IMR-90 (cell line): ENCODE data around the gene PCP4. TPM values are rescaled to one million over a fixed set of nuclear protein-coding genes. Genes with fewer than 3 reads are reported as not detected.

Experiments used
- ATAC-seq: fragments of 200-7000 bp; cut with Tn5 transposase; 2 replicates; pipeline ENCODE4 v1.9.1; 2020; ENCODE audit warnings: low read depth, mild to moderate bottlenecking, moderate library complexity
- BruUV-seq: library from RNA; stranded (reverse); fragments of 400-500 nt; replicated peaks from 2 replicates; lab custom pipeline; 2021; lab: Mats Ljungman, UMichigan
- CTCF ChIA-PET: fragments of 300-600 bp; formaldehyde crosslinking; extraction: SDS; loops from one replicate; lab custom pipeline; 2021; ENCODE audit warnings: antibody characterized with exemption; lab: Yijun Ruan, JAX
- POLR2A ChIA-PET: fragments of 300-600 bp; sonication (Branson Sonifier 250); formaldehyde crosslinking; loops from one replicate; lab custom pipeline; 2022; ENCODE audit warnings: antibody characterized with exemption; ENCODE audit not compliant: unreplicated experiment; lab: Charles Lee
- DNase-seq: peaks from one replicate; pipeline ENCODE4 v3.0.0; 2013
- H2AFZ ChIP-seq: replicated peaks from 2 replicates; pipeline ENCODE3; 2013; ENCODE audit warnings: low read length, mild to moderate bottlenecking; ENCODE audit not compliant: poor library complexity
- H2AK5ac ChIP-seq: 2 replicates; pipeline ENCODE4 v1.6.1; 2013; ENCODE audit warnings: low read depth, low read length, inconsistent platforms
- H2AK9ac ChIP-seq: replicated peaks from 2 replicates; pipeline ENCODE3; 2013; ENCODE audit warnings: mild to moderate bottlenecking, low read depth, low read length, moderate library complexity; ENCODE audit not compliant: poor library complexity
- H2BK120ac ChIP-seq: 2 replicates; pipeline ENCODE4 v1.6.1; 2013; ENCODE audit warnings: low read depth, low read length, inconsistent platforms
- H2BK15ac ChIP-seq: 3 replicates; pipeline ENCODE4 v1.6.1; 2013; ENCODE audit warnings: low read depth, low read length, inconsistent platforms
- H2BK20ac ChIP-seq: 2 replicates; pipeline ENCODE4 v1.6.1; 2013; ENCODE audit warnings: low read depth, mild to moderate bottlenecking, inconsistent platforms, low read length, moderate library complexity
- H2BK5ac ChIP-seq: 2 replicates; pipeline ENCODE4 v1.6.1; 2013; ENCODE audit warnings: mild to moderate bottlenecking, low read depth, low read length, inconsistent platforms; ENCODE audit not compliant: poor library complexity, severe bottlenecking
- H3K14ac ChIP-seq: replicated peaks from 2 replicates; pipeline ENCODE4 v1.6.1; 2013; ENCODE audit warnings: low read depth, low read length, inconsistent platforms
- H3K18ac ChIP-seq: 2 replicates; pipeline ENCODE4 v1.6.1; 2013; ENCODE audit warnings: low read depth, low read length, control low read depth
- H3K23ac ChIP-seq: 2 replicates; pipeline ENCODE4 v1.6.1; 2013; ENCODE audit warnings: low read depth, low read length, inconsistent platforms
- H3K27ac ChIP-seq: 2 replicates; pipeline ENCODE4 v1.5.1; 2013; ENCODE audit warnings: mild to moderate bottlenecking, control low read depth, low read length; ENCODE audit not compliant: insufficient read depth
- H3K27me3 ChIP-seq: 2 replicates; pipeline ENCODE4 v1.6.1; 2013; ENCODE audit warnings: low read length; ENCODE audit not compliant: control insufficient read depth, insufficient read depth
- H3K36me3 ChIP-seq: 2 replicates; pipeline ENCODE4 v1.6.1; 2013; ENCODE audit warnings: low read length, mixed read lengths; ENCODE audit not compliant: control insufficient read depth, insufficient read depth
- H3K4ac ChIP-seq: 2 replicates; pipeline ENCODE4 v1.6.1; 2013; ENCODE audit warnings: low read depth, low read length, inconsistent platforms
- H3K4me1 ChIP-seq: 2 replicates; pipeline ENCODE4 v1.6.1; 2013; ENCODE audit warnings: low read length, mixed read lengths; ENCODE audit not compliant: control insufficient read depth, insufficient read depth
- H3K4me2 ChIP-seq: 2 replicates; pipeline ENCODE4 v1.6.1; 2013; ENCODE audit warnings: low read depth, mild to moderate bottlenecking, control low read depth, low read length, moderate library complexity
- H3K4me3 ChIP-seq: 2 replicates; pipeline ENCODE4 v1.5.1; 2013; ENCODE audit warnings: low read depth, mild to moderate bottlenecking, control low read depth, low read length, moderate library complexity; ENCODE audit not compliant: insufficient read depth
- H3K56ac ChIP-seq: 2 replicates; pipeline ENCODE4 v1.6.1; 2013; ENCODE audit warnings: low read length, inconsistent platforms; ENCODE audit not compliant: insufficient read depth; ENCODE audit errors: extremely low read depth
- H3K79me1 ChIP-seq, 2 experiments: 2 replicates each; pipeline ENCODE4 v1.6.1; 2013; ENCODE audit warnings: low read length in 2 of 2, inconsistent platforms in 1 of 2, low read depth in 1 of 2
- H3K9ac ChIP-seq: 2 replicates; pipeline ENCODE4 v1.6.1; 2013; ENCODE audit warnings: low read depth, low read length, control low read depth
- H3K9me1 ChIP-seq: 2 replicates; pipeline ENCODE4 v1.6.1; 2013; ENCODE audit warnings: low read length, inconsistent platforms; ENCODE audit not compliant: insufficient read depth
- H3K9me3 ChIP-seq: 2 replicates; pipeline ENCODE4 v1.6.1; 2013; ENCODE audit warnings: low read length; ENCODE audit not compliant: control insufficient read depth, insufficient read depth
- H4K20me1 ChIP-seq: 2 replicates; pipeline ENCODE4 v1.6.1; 2013; ENCODE audit warnings: low read length, inconsistent platforms; ENCODE audit not compliant: insufficient read depth
- H4K5ac ChIP-seq: 2 replicates; pipeline ENCODE4 v1.6.1; 2013; ENCODE audit warnings: mild to moderate bottlenecking, low read depth, low read length, control low read depth
- H4K8ac ChIP-seq, 2 experiments: 2 replicates each; pipeline ENCODE4 v1.6.1; 2013; ENCODE audit warnings: low read depth in 2 of 2, low read length in 2 of 2, control low read depth in 1 of 2, inconsistent platforms in 1 of 2
- H4K91ac ChIP-seq: 2 replicates; pipeline ENCODE4 v1.6.1; 2013; ENCODE audit warnings: low read depth, low read length, inconsistent platforms; ENCODE audit not compliant: insufficient read depth
- BHLHE40 ChIP-seq: fragments of 150-350 bp; IDR thresholded peaks from 2 replicates; pipeline ENCODE4 v1.6.1; 2016; ENCODE audit warnings: mild to moderate bottlenecking, low read depth, low read length
- CEBPB ChIP-seq: IDR thresholded peaks from 2 replicates; pipeline ENCODE4 v1.6.1; 2012; ENCODE audit warnings: low read depth, low read length, improper control_type of control experiment
- CHD1 ChIP-seq: IDR thresholded peaks from 2 replicates; pipeline ENCODE4 v1.6.1; 2012; ENCODE audit warnings: low read depth, low read length, improper control_type of control experiment
- FOS ChIP-seq: fragments of 150-350 bp; IDR thresholded peaks from 2 replicates; pipeline ENCODE4 v1.6.1; 2016; ENCODE audit warnings: low read depth, low read length
- MAFK ChIP-seq: IDR thresholded peaks from 2 replicates; pipeline ENCODE4 v1.6.1; 2012; ENCODE audit warnings: low read depth, low read length, improper control_type of control experiment
- MAZ ChIP-seq: IDR thresholded peaks from 2 replicates; pipeline ENCODE4 v1.6.1; 2012; ENCODE audit warnings: low read depth, mild to moderate bottlenecking, low read length, improper control_type of control experiment, moderate library complexity, borderline replicate concordance
- MXI1 ChIP-seq: IDR thresholded peaks from 2 replicates; pipeline ENCODE4 v1.6.1; 2012; ENCODE audit warnings: low read depth, mild to moderate bottlenecking, low read length, moderate library complexity, borderline replicate concordance
- POLR2A ChIP-seq: IDR thresholded peaks from 2 replicates; pipeline ENCODE4 v1.6.1; 2012; ENCODE audit warnings: mild to moderate bottlenecking, low read depth, low read length
- RAD21 ChIP-seq: IDR thresholded peaks from 2 replicates; pipeline ENCODE4 v1.6.1; 2012; ENCODE audit warnings: low read length, improper control_type of control experiment
- RCOR1 ChIP-seq: IDR thresholded peaks from 2 replicates; pipeline ENCODE4 v1.6.1; 2012; ENCODE audit warnings: mild to moderate bottlenecking, low read length, improper control_type of control experiment; ENCODE audit not compliant: insufficient replicate concordance
- RFX5 ChIP-seq: IDR thresholded peaks from 2 replicates; pipeline ENCODE4 v1.8.0; 2012; ENCODE audit warnings: low read depth, mild to moderate bottlenecking, low read length, moderate library complexity
- SMC3 ChIP-seq: fragments of 150-350 bp; IDR thresholded peaks from 2 replicates; pipeline ENCODE4 v1.6.1; 2016; ENCODE audit warnings: low read depth, mild to moderate bottlenecking, antibody characterized with exemption, low read length, moderate library complexity
- WGBS, 2 experiments: methylation state at CpG; one replicate each; pipeline versions ENCODE4 v1.1.5 to v1.1.7; 2013; ENCODE audit warnings: missing lambda C conversion rate in 2 of 2; ENCODE audit not compliant: insufficient read length in 1 of 2; ENCODE audit errors: extremely low coverage in 2 of 2; 5-methylcytosine and 5-hydroxymethylcytosine counted together
- dilution Hi-C: fragments of 300-500 bp; cut with HindIII; formaldehyde crosslinking; loops from one replicate; pipeline ENCODE4 v1.14.3; 2018; ENCODE audit warnings: low sequenced_read_pairs; ENCODE audit not compliant: unreplicated experiment
- in situ Hi-C: fragments of 300-500 bp; cut with MboI; formaldehyde crosslinking; loops from 3 replicates; pipeline ENCODE4 v1.14.3; 2019; ENCODE audit warnings: low sequenced_read_pairs, inconsistent platforms, mixed read lengths
- intact Hi-C: fragments of 100-400 bp; cut with micrococcal nuclease; formaldehyde crosslinking; loops from 2 replicates; pipeline ENCODE4 v1.10.0; 2022
- polyA plus RNA-seq, 3 experiments: library from polyadenylated mRNA; depleted of rRNA; stranded (reverse); fragments of >200 nt; gene quantifications; 2 replicates each; pipeline ENCODE4 v1.2.3, GENCODE V29; 2012; ENCODE audit warnings: low replicate concordance in 1 of 3
- total RNA-seq: library from RNA; depleted of rRNA; stranded (reverse); fragments of >200 nt; gene quantifications from 2 replicates; pipeline ENCODE4 v1.2.3, GENCODE V29; 2012
- TF ChIP-seq, protein P1 (sequence below): conservative IDR thresholded peaks from 2 replicates; pipeline ENCODE4 v1.5.1; 2012; ENCODE audit warnings: mild to moderate bottlenecking, low read depth, low read length, improper control_type of control experiment
- TF ChIP-seq, protein P2 (sequence below): fragments of 150-350 bp; IDR thresholded peaks from 2 replicates; pipeline ENCODE4 v1.6.1; 2017; ENCODE audit warnings: mild to moderate bottlenecking, antibody characterized with exemption, low read length, low read depth

PCP4 gene
- total and polyA plus RNA-seq, 2 of the 4 experiments (the other 2 are of a cell fraction) = not detected

DNA sequence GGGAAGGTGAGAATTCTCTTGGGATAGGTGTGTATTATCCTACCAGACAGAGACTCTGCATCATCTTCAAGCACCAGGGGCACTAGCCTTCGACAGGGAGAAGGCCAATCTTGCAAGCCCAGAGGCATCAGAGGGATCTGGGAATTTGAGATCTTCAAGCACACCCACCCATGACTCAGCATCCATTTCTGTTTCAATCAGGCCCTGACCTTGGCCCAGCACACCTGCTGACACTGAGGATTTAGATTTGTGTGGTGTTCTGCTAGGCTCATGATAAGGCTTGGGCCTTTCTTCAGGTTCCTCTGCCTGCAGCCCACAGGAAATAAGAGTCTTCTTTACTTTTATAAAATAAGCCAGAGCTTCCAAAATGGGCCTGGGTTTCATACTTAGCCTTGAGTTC is 6.6 kb upstream of the PCP4 start:
- H3K36me3 ChIP-seq = no peaks in the 10 kb centered on the region
- no peak overlapping the region for H3K4me2 ChIP-seq
- H3K4ac ChIP-seq = no peak overlapping the region
- in situ Hi-C loops (no loop called here), intact Hi-C loops (no loop called here), dilution Hi-C loops (no loop called here)
- no peak for ATAC-seq
- no peak overlapping the region for H4K91ac ChIP-seq
- no peak overlapping the region for H2BK15ac ChIP-seq
- no peak overlapping the region for H4K8ac ChIP-seq
- no peak overlapping the region for H2BK5ac ChIP-seq
- no peak for DNase-seq
- peaks cover 30% of the 10 kb centered on the region for H3K9me3 ChIP-seq
- CTCF ChIA-PET = no interaction called here
- BruUV-seq = no TSS peak
- H3K27ac ChIP-seq = no peak overlapping the region
- TF ChIP-seq MXI1 (no peak), MAFK (no peak), RCOR1 (no peak), RFX5 (no peak), CHD1 (no peak), POLR2A (no peak), BHLHE40 (no peak), RAD21 (no peak), FOS (no peak), MAZ (no peak), SMC3 (no peak), CEBPB (no peak)
- TF ChIP-seq, protein P1, sequence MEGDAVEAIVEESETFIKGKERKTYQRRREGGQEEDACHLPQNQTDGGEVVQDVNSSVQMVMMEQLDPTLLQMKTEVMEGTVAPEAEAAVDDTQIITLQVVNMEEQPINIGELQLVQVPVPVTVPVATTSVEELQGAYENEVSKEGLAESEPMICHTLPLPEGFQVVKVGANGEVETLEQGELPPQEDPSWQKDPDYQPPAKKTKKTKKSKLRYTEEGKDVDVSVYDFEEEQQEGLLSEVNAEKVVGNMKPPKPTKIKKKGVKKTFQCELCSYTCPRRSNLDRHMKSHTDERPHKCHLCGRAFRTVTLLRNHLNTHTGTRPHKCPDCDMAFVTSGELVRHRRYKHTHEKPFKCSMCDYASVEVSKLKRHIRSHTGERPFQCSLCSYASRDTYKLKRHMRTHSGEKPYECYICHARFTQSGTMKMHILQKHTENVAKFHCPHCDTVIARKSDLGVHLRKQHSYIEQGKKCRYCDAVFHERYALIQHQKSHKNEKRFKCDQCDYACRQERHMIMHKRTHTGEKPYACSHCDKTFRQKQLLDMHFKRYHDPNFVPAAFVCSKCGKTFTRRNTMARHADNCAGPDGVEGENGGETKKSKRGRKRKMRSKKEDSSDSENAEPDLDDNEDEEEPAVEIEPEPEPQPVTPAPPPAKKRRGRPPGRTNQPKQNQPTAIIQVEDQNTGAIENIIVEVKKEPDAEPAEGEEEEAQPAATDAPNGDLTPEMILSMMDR = no peak
- TF ChIP-seq, protein P2, sequence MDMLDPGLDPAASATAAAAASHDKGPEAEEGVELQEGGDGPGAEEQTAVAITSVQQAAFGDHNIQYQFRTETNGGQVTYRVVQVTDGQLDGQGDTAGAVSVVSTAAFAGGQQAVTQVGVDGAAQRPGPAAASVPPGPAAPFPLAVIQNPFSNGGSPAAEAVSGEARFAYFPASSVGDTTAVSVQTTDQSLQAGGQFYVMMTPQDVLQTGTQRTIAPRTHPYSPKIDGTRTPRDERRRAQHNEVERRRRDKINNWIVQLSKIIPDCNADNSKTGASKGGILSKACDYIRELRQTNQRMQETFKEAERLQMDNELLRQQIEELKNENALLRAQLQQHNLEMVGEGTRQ = no peak
- no peak overlapping the region for H2AK9ac ChIP-seq
- no peak overlapping the region for H2BK20ac ChIP-seq
- H3K4me3 ChIP-seq = no peak overlapping the region
- no peak overlapping the region for H3K14ac ChIP-seq
- POLR2A ChIA-PET = no interaction called here
- no peak overlapping the region for H3K9ac ChIP-seq
- no peak overlapping the region for H2BK120ac ChIP-seq
- no CpG with 5 or more reads among the region's 1 CpG for WGBS, 2 experiments
- H4K20me1 ChIP-seq = no peaks in the 10 kb centered on the region
- no peaks in the 10 kb centered on the region for H3K4me1 ChIP-seq
- no peaks in the 10 kb centered on the region for H3K9me1 ChIP-seq
- no peak overlapping the region for H3K23ac ChIP-seq
- no peak overlapping the region for H4K5ac ChIP-seq
- no peak overlapping the region for H2AFZ ChIP-seq
- H3K27me3 ChIP-seq = no peaks in the 10 kb centered on the region
- no peak overlapping the region for H2AK5ac ChIP-seq
- no peak overlapping the region for H3K18ac ChIP-seq
- no peaks in the 10 kb centered on the region for H3K79me1 ChIP-seq
- no peak overlapping the region for H3K56ac ChIP-seq
